Small intestine (tissue), 7 donors: ENCODE data around the gene TEX44. TPM values are rescaled to one million over a fixed set of nuclear protein-coding genes. Genes with fewer than 3 reads are reported as not detected.
A peak's percentile ranks its signal among the peaks of the same experiment; 100 is the strongest.

Experiments
- DNase-seq, 2 donors: peaks; one replicate each; pipeline versions ENCODE4 v3.0.0 to v3.0.0-alpha.2; 2013
- FAIRE-seq: peaks from 2 replicates; lab custom pipeline; 2012; peaks lifted over from hg19 to GRCh38; lab: Jason Lieb, UNC
- H3K27ac ChIP-seq, 3 donors: one replicate each; pipeline ENCODE4 v1.5.1; 2013; ENCODE audit warnings: low read length in 2 of 3, mild to moderate bottlenecking in 2 of 3, control low read depth in 1 of 3, inconsistent platforms in 1 of 3, low read depth in 1 of 3, moderate library complexity in 1 of 3
- H3K27me3 ChIP-seq, 3 donors: one replicate each; pipeline ENCODE4 v1.6.1; 2013; ENCODE audit warnings: low read length in 3 of 3, inconsistent platforms in 1 of 3; ENCODE audit not compliant: control insufficient read depth in 3 of 3, insufficient read depth in 3 of 3
- H3K36me3 ChIP-seq, 3 donors: one replicate each; pipeline ENCODE4 v1.6.1; 2013; ENCODE audit warnings: low read length in 3 of 3, inconsistent platforms in 1 of 3, low read depth in 1 of 3, mild to moderate bottlenecking in 1 of 3, moderate library complexity in 1 of 3; ENCODE audit not compliant: control insufficient read depth in 3 of 3, insufficient read depth in 2 of 3
- H3K4me1 ChIP-seq, 3 donors: one replicate each; pipeline ENCODE4 v1.6.1; 2013; ENCODE audit warnings: low read length in 2 of 3, inconsistent platforms in 1 of 3, low read depth in 1 of 3, mild to moderate bottlenecking in 1 of 3, moderate library complexity in 1 of 3; ENCODE audit not compliant: control insufficient read depth in 3 of 3, insufficient read depth in 2 of 3
- H3K4me3 ChIP-seq, 3 donors: one replicate each; pipeline ENCODE4 v1.5.1; 2013; ENCODE audit warnings: low read length in 3 of 3, control low read depth in 1 of 3, inconsistent platforms in 1 of 3, low read depth in 1 of 3, mild to moderate bottlenecking in 1 of 3, moderate library complexity in 1 of 3
- H3K9me3 ChIP-seq, 2 donors: one replicate each; pipeline ENCODE4 v1.6.1; 2013; ENCODE audit warnings: low read depth in 1 of 2, low read length in 1 of 2; ENCODE audit not compliant: control insufficient read depth in 2 of 2, insufficient read depth in 1 of 2
- WGBS, 3 donors: extraction: QIAGEN DNeasy Blood & Tissue Kit; methylation state at CpG; one replicate each; pipeline ENCODE4 v1.1.7; 2013; 5-methylcytosine and 5-hydroxymethylcytosine counted together
- polyA plus RNA-seq, 4 donors: library from polyadenylated mRNA; stranded (reverse) in 3 of 4; unstranded in 1 of 4; fragments of 200-250 nt in 3 of 4; fragments of 120-200 nt in 1 of 4; gene quantifications; one replicate each; pipeline versions ENCODE4 v1.2.1 to v1.2.3, GENCODE V29; 2013
- donor health status: healthy with polysubstance abuse.
- donor health status: control.
- donor health status: control.
- donor health status: Bipolar disorder and iron deficiency.
- donor health status: healthy.

Gene TEX44
- polyA plus RNA-seq, 4 donors, result not detected

DNA sequence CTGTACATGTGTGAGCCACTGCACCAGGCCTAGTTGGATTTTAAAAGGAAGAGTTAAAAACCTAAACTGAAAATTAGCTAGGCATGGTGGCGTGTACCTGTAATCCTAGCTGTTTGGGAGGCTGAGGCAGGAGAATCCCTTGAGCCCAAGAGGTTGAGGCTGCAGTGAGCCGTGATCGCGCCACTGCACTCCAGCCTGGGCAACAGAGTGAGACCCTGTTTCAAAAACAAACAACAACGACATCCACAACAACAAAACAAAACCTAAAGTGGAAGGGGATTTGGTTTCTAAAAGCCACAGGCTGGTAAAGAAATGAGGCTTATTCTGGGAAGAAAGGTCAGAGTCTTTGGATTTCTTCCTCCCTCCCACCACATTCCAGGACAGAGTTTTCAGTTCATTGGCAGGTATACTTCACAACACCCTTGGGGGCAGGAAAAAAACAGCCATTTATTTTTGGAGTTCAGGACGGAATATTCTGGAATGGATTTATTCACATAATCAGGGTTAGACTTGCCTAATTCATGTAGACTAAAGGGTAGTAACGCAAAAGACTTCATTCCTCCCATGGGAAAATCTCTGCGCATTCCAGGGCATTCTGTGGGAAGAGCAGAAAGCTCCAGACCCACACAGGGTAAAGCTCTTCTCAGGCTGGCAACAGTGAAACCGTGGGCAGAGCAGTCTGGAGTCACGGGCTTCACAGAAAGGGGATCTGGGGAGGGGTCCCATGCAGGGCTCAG is 34.9 kb downstream of the TEX44 start:
- H3K27ac ChIP-seq, result peak overlapping the region in 1 of 3 donors; percentile 75
- FAIRE-seq (no peak), DNase-seq (no peak)
- no peak overlapping the region for H3K4me3 ChIP-seq
- no peaks in the 10 kb centered on the region for H3K9me3 ChIP-seq
- no peaks in the 10 kb centered on the region for H3K27me3 ChIP-seq
- WGBS, 3 donors, result 70 to 86% (median 85%) methylated on average over 10 of the region's 10 CpGs
- peaks cover 0 to 5% (median 0%) of the 10 kb centered on the region in 3 donors for H3K4me1 ChIP-seq
- H3K36me3 ChIP-seq, result no peaks in the 10 kb centered on the region

DNA sequence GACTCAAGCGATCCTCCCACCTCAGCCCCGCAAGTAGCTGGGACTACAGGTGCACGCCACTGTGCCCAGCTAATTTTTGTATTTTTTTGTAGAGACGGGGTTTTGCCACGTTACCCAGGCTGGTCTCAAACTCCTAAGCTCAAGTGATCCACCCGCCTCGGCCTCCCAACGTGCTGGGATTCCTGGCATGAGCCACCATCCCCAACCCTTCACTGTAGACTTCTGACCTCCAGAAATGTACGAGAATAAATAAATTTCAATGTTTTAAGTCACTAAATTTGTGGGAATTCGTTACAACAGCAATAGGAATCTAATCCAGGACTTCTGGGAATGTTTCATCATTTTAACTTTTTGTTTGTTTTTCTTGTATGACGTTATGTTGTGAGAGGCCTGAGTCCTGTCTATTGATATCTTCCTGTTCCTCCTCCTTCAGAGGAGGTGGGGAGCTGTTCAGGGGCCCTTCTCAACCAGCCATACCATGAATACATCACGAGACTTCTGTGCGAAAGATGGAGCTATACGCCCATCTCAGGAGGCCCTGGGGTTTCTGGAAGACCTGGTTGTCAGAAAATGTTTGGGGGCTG is 40.0 kb downstream of the TEX44 start:
- no peak for FAIRE-seq
- WGBS, 3 donors, result 67 to 79% (median 76%) methylated on average over 13 to 14 of the region's 14 CpGs
- H3K4me1 ChIP-seq, result peaks cover 0 to 4% (median 0%) of the 10 kb centered on the region in 3 donors

DNA sequence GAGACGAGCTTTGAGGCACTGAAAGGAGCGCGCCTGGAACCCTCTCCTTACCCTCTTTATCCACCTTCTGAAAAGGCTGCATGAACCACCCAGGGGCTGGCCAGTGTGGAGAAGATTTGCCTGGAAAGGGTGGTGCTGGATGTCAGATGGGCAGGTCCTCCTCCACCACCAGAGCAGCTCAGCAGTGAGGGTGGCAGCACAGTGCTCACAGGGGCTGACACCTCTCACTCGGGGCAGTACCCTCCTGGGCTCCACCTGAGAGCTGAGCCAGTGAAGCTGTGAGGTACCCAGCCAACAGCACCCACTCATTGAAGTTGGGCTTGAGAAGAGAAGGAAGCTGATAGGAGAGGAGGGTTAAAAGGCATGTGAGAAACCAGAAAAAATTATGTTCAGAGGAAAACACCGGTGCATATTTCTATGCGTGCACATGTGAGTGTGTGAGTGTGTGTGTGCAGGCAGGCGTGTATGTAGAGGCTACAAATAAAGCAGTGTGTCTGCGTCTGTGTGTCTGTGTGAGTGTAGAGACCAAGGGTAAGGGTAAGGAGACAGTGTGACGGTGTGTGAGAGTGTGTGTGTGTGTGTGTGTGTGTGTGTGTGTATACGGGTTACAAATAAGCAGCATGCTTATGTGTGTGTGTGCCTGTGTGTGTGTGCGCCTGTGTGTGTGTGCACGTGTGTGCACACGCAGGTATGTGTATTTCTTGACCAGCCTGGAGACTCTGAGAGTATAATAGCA is 40.7 kb downstream of the TEX44 start:
- 86 to 89% (median 86%) methylated on average over 13 of the region's 13 CpGs for WGBS, 3 donors
- FAIRE-seq (no peak), DNase-seq (no peak)
- Histone ChIP-seq H3K27me3 (no peaks in the 10 kb centered on the region), H3K27ac (peak overlapping the region in 1 of 3 donors; percentile 66), H3K4me3 (no peak overlapping the region), H3K9me3 (no peaks in the 10 kb centered on the region), H3K4me1 (no peaks in the 10 kb centered on the region), H3K36me3 (no peaks in the 10 kb centered on the region)

More for the DNA sequence above, 40.0 kb downstream of the TEX44 start:
- no peak for DNase-seq
- Histone ChIP-seq H3K9me3 (no peaks in the 10 kb centered on the region), H3K27ac (peak overlapping the region in 1 of 3 donors; percentile 66), H3K27me3 (no peaks in the 10 kb centered on the region), H3K36me3 (no peaks in the 10 kb centered on the region), H3K4me3 (no peak overlapping the region)

DNA sequence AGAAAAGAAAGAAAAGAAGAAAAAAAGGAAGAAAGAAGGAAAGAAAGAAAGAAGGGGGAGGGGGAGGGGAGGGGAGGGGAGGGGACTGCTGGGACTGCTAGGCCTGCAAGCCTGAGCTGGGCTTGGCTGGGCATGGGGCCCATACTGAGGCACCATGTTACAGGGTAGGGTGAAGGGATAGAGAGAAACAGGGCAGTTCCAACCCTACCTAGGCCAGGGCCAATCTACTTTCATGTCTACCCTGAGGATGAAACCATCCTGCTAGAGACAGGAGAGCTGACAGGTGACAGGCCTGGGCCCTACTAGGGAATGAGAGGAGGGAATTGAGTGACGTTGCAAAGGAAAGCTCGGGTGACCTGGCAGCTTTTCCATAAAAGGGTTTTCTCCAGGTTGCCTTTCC is 41.7 kb downstream of the TEX44 start:
- no peak for DNase-seq
- 87 to 93% (median 90%) methylated on average over 2 of the region's 2 CpGs for WGBS, 3 donors

DNA sequence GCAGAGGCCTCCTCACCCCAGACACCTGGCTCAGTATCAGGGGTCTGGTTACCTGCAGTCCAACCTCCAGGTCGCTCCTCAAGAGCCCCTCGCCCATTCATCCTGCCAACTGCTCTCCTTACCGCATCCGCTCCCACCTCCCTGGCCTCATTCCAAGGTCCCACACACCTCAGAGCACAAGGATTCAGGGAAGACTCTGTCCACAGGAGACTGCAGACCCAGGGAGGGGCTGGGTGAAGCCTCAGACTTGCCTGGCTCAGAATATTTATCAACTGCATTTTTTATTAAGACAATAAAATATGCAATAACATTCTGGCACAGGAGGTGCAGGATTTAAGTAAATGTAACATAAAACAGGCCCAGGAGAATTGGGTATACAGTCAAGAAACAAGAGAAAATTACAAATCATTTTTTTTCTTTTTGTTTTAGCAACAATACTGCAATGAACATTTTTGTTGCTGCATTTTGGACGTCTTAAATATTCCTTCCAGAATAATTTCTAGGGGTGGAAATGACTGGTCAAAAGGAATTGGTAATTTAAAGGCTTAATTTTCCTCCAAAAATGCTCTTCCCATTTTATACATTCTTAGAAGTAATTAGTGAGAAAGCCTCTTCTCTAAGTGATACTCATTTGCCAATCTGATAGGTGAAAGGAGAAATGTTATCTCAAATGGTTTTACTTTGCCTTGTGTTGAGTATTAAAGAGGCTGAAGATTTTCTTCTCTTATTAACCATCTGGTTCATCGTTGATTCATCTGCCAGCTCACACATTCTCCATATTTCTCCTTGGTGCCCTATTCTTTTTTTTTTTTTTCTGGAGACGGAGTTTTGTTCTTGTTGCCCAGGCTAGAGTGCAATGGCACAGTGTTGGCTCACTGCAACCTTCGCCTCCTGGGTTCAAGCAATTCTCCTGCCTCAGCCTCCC is 42.5 kb downstream of the TEX44 start:
- 66 to 85% (median 72%) methylated on average over 7 to 8 of the region's 8 CpGs for WGBS, 3 donors
- Histone ChIP-seq H3K4me3 (no peak overlapping the region), H3K9me3 (no peaks in the 10 kb centered on the region), H3K36me3 (no peaks in the 10 kb centered on the region), H3K27ac (no peak overlapping the region), H3K4me1 (no peaks in the 10 kb centered on the region), H3K27me3 (no peaks in the 10 kb centered on the region)
- no peak for DNase-seq
- FAIRE-seq, result no peak

More for the DNA sequence above, 41.7 kb downstream of the TEX44 start:
- Histone ChIP-seq H3K27ac (no peak overlapping the region), H3K4me1 (no peaks in the 10 kb centered on the region), H3K9me3 (no peaks in the 10 kb centered on the region), H3K4me3 (no peak overlapping the region), H3K36me3 (no peaks in the 10 kb centered on the region), H3K27me3 (no peaks in the 10 kb centered on the region)
- no peak for FAIRE-seq

DNA sequence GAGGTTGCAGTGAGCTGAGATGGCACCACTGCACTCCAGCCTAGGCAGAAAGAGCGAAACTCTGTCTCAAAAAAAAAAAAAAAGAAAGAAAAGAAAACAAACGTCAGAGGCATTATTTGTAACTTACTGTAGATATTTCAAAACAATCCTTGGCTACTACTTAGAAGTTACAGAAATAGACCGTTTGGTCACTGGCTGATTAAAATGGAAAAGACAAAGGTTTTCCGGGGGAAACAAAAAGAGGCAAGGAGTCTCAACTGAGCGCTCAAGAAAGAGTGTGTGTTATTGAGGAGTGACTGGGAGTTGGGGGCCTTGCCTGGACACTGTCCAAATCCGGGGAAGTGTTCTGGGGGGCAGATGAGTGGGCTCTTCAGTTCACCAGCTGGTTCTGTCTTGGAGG is 47.6 kb downstream of the TEX44 start:
- Histone ChIP-seq H3K4me3 (no peak overlapping the region), H3K36me3 (no peaks in the 10 kb centered on the region), H3K27me3 (no peaks in the 10 kb centered on the region), H3K4me1 (peaks cover 0 to 21% (median 6%) of the 10 kb centered on the region in 3 donors), H3K27ac (peak overlapping the region in 2 of 3 donors; percentile 65 to 92), H3K9me3 (no peaks in the 10 kb centered on the region)
- FAIRE-seq (no peak), DNase-seq (no peak)
- 50 to 68% (median 65%) methylated on average over 6 of the region's 6 CpGs for WGBS, 3 donors

DNA sequence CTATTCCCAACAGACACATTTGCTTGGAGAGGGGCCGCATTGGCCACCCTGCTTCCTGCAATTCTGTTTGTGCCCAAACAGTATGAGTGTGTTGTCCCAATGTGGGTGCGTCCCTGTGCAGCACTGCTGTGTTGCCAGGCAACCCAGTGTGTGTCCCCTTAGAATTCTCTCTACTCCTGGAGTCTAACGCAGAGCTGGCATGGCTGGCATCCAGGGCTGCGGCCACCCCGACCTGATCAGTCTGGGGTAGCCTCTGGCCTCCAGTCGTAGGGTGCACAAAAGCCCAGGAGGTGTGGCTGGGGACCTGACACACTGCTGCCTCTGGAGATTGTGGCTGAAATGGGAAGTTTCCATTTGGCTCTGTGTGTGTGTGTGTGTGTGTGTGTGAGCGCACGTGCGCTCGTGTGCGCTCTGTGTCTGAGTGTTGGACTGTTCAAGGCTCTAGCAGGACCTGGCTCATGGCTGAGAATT is 48.0 kb downstream of the TEX44 start:
- Histone ChIP-seq H3K27me3 (no peaks in the 10 kb centered on the region), H3K4me1 (peaks cover 0 to 21% (median 6%) of the 10 kb centered on the region in 3 donors), H3K9me3 (no peaks in the 10 kb centered on the region), H3K27ac (peak overlapping the region in 2 of 3 donors; percentile 65 to 92), H3K4me3 (no peak overlapping the region), H3K36me3 (no peaks in the 10 kb centered on the region)
- peak; percentile 34 to 55 for DNase-seq
- no peak for FAIRE-seq
- 50 to 54% (median 52%) methylated on average over 11 of the region's 11 CpGs for WGBS, 3 donors
